Mesenchymal stem cell (in vitro differentiated cells and primary cell): ENCODE data around the gene SPATA46.

Source experiments
- DNase-seq: peaks from one replicate; pipeline ENCODE4 v3.0.0-alpha.2; 2013
- H2AFZ ChIP-seq: one replicate; pipeline ENCODE4 v1.6.1; 2013; ENCODE audit warnings: low read depth, mild to moderate bottlenecking, control low read depth, inconsistent platforms, low read length, moderate library complexity
- H2AK5ac ChIP-seq: 2 replicates; pipeline ENCODE4 v1.6.1; 2013; ENCODE audit warnings: low read length, moderate library complexity, mild to moderate bottlenecking, inconsistent platforms; ENCODE audit not compliant: severe bottlenecking
- H2BK120ac ChIP-seq: one replicate; pipeline ENCODE4 v1.6.1; 2013; ENCODE audit warnings: low read depth, mild to moderate bottlenecking, inconsistent platforms, low read length, moderate library complexity
- H2BK12ac ChIP-seq, 2 experiments: one replicate each; pipeline ENCODE4 v1.6.1; 2013; ENCODE audit warnings: inconsistent platforms in 2 of 2, low read length in 2 of 2, mild to moderate bottlenecking in 2 of 2, moderate library complexity in 2 of 2, control low read depth in 1 of 2
- H2BK15ac ChIP-seq: one replicate; pipeline ENCODE4 v1.6.1; 2013; ENCODE audit warnings: mild to moderate bottlenecking, low read depth, inconsistent platforms; ENCODE audit not compliant: poor library complexity, severe bottlenecking
- H2BK5ac ChIP-seq: 2 replicates; pipeline ENCODE4 v1.6.1; 2013; ENCODE audit warnings: low read depth, mild to moderate bottlenecking, low read length, control low read depth, inconsistent platforms; ENCODE audit not compliant: poor library complexity, severe bottlenecking
- H3K14ac ChIP-seq, 2 experiments: one replicate each; pipeline ENCODE4 v1.6.1; 2013; ENCODE audit warnings: inconsistent platforms in 2 of 2, low read length in 2 of 2, control low read depth in 1 of 2, mild to moderate bottlenecking in 1 of 2, moderate library complexity in 1 of 2
- H3K18ac ChIP-seq, 2 experiments: one replicate each; pipeline ENCODE4 v1.6.1; 2013; ENCODE audit warnings: inconsistent platforms in 2 of 2, low read length in 2 of 2, control low read depth in 1 of 2, low read depth in 1 of 2, mild to moderate bottlenecking in 1 of 2
- H3K23ac ChIP-seq, 2 experiments: one replicate each; pipeline ENCODE4 v1.6.1; 2013; ENCODE audit warnings: inconsistent platforms in 2 of 2, low read length in 2 of 2, mild to moderate bottlenecking in 2 of 2, moderate library complexity in 2 of 2, control low read depth in 1 of 2
- H3K27ac ChIP-seq: 2 replicates; pipeline ENCODE4 v1.5.1; 2013; ENCODE audit warnings: mild to moderate bottlenecking, moderate library complexity, low read length, control low read depth, inconsistent platforms; ENCODE audit not compliant: poor library complexity, severe bottlenecking
- H3K27me3 ChIP-seq, 2 experiments: 2 replicates each; pipeline versions ENCODE4 v1.6.1 to v1.7.0; 2013; ENCODE audit warnings: low read length in 2 of 2, mild to moderate bottlenecking in 2 of 2, moderate library complexity in 2 of 2, control low read depth in 1 of 2, inconsistent platforms in 1 of 2; ENCODE audit not compliant: control insufficient read depth in 1 of 2, insufficient read depth in 1 of 2
- H3K36me3 ChIP-seq, 2 experiments: 2 replicates each; pipeline versions ENCODE4 v1.6.1 to v1.7.0; 2013; ENCODE audit warnings: low read length in 2 of 2, control low read depth in 1 of 2, inconsistent platforms in 1 of 2, low read depth in 1 of 2, mild to moderate bottlenecking in 1 of 2; ENCODE audit not compliant: insufficient read depth in 2 of 2, control insufficient read depth in 1 of 2
- H3K4ac ChIP-seq, 2 experiments: one replicate each; pipeline ENCODE4 v1.6.1; 2013; ENCODE audit warnings: inconsistent platforms in 2 of 2, low read length in 2 of 2, mild to moderate bottlenecking in 2 of 2, moderate library complexity in 2 of 2, control low read depth in 1 of 2, low read depth in 1 of 2
- H3K4me1 ChIP-seq: 2 replicates; pipeline ENCODE4 v1.6.1; 2013; ENCODE audit warnings: low read depth, low read length, control low read depth; ENCODE audit not compliant: control insufficient read depth, insufficient read depth
- H3K4me2 ChIP-seq: 2 replicates; pipeline ENCODE4 v1.6.1; 2013; ENCODE audit warnings: low read length, mild to moderate bottlenecking, inconsistent platforms; ENCODE audit not compliant: poor library complexity, severe bottlenecking
- H3K4me3 ChIP-seq, 2 experiments: 2 replicates each; pipeline versions ENCODE4 v1.5.1 to v1.7.0; 2013; ENCODE audit warnings: low read length in 2 of 2, mild to moderate bottlenecking in 2 of 2, control low read depth in 1 of 2, low read depth in 1 of 2; ENCODE audit not compliant: insufficient read depth in 1 of 2
- H3K79me1 ChIP-seq: replicated peaks from 2 replicates; pipeline ENCODE4 v1.6.1; 2013; ENCODE audit warnings: mild to moderate bottlenecking, control low read depth, low read length, inconsistent platforms; ENCODE audit not compliant: poor library complexity, severe bottlenecking
- H3K9ac ChIP-seq: 2 replicates; pipeline ENCODE4 v1.7.0; 2013; ENCODE audit warnings: mild to moderate bottlenecking, low read length, moderate library complexity
- H3K9me3 ChIP-seq: 2 replicates; pipeline ENCODE4 v1.7.0; 2013; ENCODE audit warnings: mild to moderate bottlenecking, low read length; ENCODE audit not compliant: control insufficient read depth
- H4K8ac ChIP-seq: one replicate; pipeline ENCODE4 v1.6.1; 2013; ENCODE audit warnings: inconsistent platforms, mild to moderate bottlenecking, low read length, moderate library complexity
- H4K91ac ChIP-seq: one replicate; pipeline ENCODE4 v1.6.1; 2013; ENCODE audit warnings: mild to moderate bottlenecking, low read length, inconsistent platforms
- WGBS: methylation state at CpG from one replicate; pipeline ENCODE4 v1.1.7; 2013; ENCODE audit warnings: mixed read lengths; 5-methylcytosine and 5-hydroxymethylcytosine counted together

The SPATA46 gene

DNA sequence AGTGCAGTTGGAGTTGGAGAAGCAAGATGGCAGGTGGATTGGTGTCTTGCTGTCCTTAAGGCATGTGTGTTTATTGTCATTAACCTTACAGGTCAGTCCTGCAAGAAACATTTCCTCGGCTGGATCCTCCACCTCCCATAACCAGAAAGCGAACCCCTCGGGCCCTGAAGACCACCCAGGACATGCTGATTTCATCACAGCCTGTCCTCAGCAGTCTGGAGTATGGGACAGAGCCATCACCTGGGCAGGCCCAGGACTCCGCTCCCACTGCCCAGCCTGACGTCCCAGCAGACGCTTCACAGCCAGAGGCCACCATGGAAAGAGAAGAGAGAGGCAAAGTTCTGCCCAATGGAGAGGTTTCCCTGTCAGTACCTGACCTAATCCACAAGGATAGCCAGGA, 6.4 kb upstream of the SPATA46 start:
- no peak overlapping the region for H2AFZ ChIP-seq
- H3K18ac ChIP-seq = no peak overlapping the region
- H3K9ac ChIP-seq = no peak overlapping the region
- H3K27me3 ChIP-seq = peaks cover 0 to 18% of the 10 kb centered on the region in 2 experiments
- no peak overlapping the region for H3K27ac ChIP-seq
- peaks cover 4% of the 10 kb centered on the region for H3K4me1 ChIP-seq
- no peak overlapping the region for H3K23ac ChIP-seq
- no peak overlapping the region for H3K4ac ChIP-seq
- H3K4me3 ChIP-seq = no peak overlapping the region
- no peak overlapping the region for H3K4me2 ChIP-seq
- no peak overlapping the region for H2BK120ac ChIP-seq
- no peak overlapping the region for H3K14ac ChIP-seq
- WGBS = 88% methylated on average over 6 of the region's 6 CpGs
- no peak for DNase-seq
- no peaks in the 10 kb centered on the region for H3K9me3 ChIP-seq
- no peak overlapping the region for H4K8ac ChIP-seq
- H2BK15ac ChIP-seq = no peak overlapping the region
- no peak overlapping the region for H2BK12ac ChIP-seq
- no peaks in the 10 kb centered on the region for H3K79me1 ChIP-seq
- no peak overlapping the region for H2AK5ac ChIP-seq
- H3K36me3 ChIP-seq = peaks cover 0 to 4% of the 10 kb centered on the region in 2 experiments
- H4K91ac ChIP-seq = no peak overlapping the region
- H2BK5ac ChIP-seq = no peak overlapping the region

DNA sequence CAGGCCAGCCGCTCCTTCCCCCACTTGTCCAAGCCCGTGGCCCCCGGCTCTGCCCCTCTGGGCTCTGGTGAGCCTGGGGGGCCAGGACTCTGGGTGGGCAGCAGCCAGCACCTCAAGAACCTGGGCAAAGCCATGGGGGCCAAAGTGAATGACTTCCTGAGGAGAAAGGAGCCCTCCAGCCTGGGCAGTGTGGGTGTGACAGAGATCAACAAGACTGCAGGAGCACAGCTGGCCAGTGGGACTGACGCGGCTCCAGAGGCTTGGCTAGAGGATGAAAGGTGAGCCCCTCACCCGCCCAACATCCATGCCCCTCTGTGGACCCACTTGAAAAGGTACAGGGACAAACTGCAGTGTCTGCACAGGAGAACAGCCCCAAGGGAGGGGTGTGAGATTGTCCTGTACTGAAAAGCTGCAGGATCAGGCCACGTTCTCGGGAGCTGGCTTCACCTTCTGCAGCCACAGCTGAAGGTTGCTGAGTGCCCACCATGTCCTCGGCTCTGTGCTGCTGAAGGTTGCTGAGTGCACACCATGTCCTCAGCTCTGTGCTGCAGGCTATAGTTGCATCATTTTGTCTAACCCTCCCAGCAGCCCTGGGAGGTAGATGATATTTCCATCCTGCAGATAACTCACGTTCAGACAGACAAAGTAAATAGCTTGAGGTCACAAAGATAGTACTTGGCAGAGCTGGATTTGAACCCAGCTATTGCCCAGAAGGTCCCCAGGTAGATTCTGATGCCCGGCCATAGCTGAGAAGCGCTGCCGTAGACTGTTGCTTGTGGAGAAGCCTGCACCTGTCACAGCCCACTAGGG, 5.5 kb upstream of the SPATA46 start:
- Histone ChIP-seq H3K4me1 (peaks cover 4% of the 10 kb centered on the region), H3K27ac (no peak overlapping the region), H3K79me1 (no peaks in the 10 kb centered on the region), H2BK120ac (no peak overlapping the region), H3K27me3 (peaks cover 0 to 12% of the 10 kb centered on the region in 2 experiments), H3K4me3 (no peak overlapping the region), H3K36me3 (peaks cover 0 to 4% of the 10 kb centered on the region in 2 experiments), H2AK5ac (no peak overlapping the region), H3K9me3 (no peaks in the 10 kb centered on the region), H3K18ac (peak overlapping the region in 1 of 2 experiments; percentile 11), H2BK12ac (no peak overlapping the region), H4K8ac (no peak overlapping the region), H3K4ac (no peak overlapping the region), H2BK15ac (no peak overlapping the region), H4K91ac (no peak overlapping the region), H2AFZ (no peak overlapping the region), H3K23ac (no peak overlapping the region), H2BK5ac (no peak overlapping the region), H3K4me2 (no peak overlapping the region), H3K9ac (no peak overlapping the region), H3K14ac (no peak overlapping the region)
- no peak for DNase-seq
- 97% methylated on average over 13 of the region's 13 CpGs for WGBS

DNA sequence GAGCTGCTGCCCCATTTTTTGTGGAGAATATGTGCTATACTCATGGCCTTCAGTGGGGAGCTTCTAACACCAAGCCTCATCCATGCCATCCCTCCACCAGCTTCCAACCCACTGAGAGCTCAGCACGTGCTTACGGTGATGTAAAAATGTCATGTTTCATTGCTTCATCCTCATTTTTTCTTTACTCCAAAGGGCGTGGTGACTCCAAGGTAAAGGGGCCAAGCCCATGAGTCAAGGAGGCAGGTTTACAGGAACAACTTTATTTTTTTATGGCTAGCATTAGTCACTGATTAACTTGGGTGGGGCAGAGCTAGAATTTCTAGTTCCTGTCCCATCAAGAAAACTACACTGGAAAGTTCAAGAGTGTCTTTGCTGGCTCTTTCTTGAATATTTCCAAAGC, 4.7 kb upstream of the SPATA46 start, which contains the start of gene C1orf226:
TSS of gene C1orf226 (plus strand) at position 346 of the 400 bp plus-strand sequence. CDS start 174 bp downstream, outside the sequence.
- Histone ChIP-seq H3K18ac (peak within 1 kb of the TSS in 1 of 2 experiments; percentile 11), H3K4ac (no peak within 1 kb of the TSS), H2BK15ac (no peak within 1 kb of the TSS), H4K8ac (no peak within 1 kb of the TSS), H2AK5ac (no peak within 1 kb of the TSS), H3K79me1 (no peaks in the 10 kb centered on the region), H3K27me3 (peaks cover 0 to 8% of the 10 kb centered on the region in 2 experiments), H3K4me2 (no peak within 1 kb of the TSS), H2BK5ac (no peak within 1 kb of the TSS), H3K14ac (no peak within 1 kb of the TSS), H3K4me1 (peaks cover 4% of the 10 kb centered on the region), H2BK120ac (no peak within 1 kb of the TSS), H3K9ac (no peak within 1 kb of the TSS), H3K23ac (no peak within 1 kb of the TSS), H3K9me3 (no peaks in the 10 kb centered on the region), H3K36me3 (peaks cover 0 to 4% of the 10 kb centered on the region in 2 experiments), H2BK12ac (no peak within 1 kb of the TSS), H2AFZ (no peak within 1 kb of the TSS), H3K4me3 (no peak within 1 kb of the TSS), H3K27ac (no peak within 1 kb of the TSS), H4K91ac (no peak within 1 kb of the TSS)
- DNase-seq = no peak
- WGBS = 95% methylated on average over 3 of the region's 3 CpGs

DNA sequence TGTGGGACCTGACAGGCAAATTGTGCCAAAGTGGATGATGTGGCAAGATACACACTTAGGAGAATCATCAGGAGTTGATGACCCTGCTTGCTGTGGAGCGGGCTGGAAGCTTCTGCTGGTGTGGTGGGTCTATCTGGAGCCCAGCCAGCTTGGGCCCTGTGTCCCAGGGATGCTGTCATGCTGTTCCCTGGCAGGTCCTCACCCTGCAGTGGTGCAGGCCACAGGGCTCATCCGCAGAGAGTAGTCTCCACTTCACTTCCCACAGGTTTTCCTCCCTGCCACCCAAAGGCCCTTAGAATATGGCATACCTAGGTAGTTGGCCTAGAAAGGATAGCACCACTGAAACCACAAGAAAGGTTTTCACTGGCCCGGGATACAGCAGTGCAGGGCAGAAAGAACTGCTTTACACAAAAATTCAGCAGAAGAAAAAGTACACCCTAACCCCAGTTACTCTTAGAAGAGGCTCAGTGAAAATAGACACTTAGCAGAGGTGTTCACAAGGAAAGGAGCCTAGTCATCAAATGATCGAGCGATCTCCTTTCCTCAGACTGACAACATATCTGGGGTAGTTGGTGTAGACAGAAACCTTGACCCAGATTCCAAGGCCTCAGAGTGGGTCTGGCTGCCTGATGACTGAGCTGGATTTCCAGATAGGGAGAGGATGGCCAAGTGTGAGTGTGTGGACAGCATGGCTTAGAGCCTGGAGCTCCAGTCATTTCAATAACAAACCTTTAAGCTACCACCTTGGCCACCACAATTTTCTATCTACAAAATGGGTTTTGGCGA, 3.6 kb upstream of the SPATA46 start:
- Histone ChIP-seq H2AK5ac (no peak overlapping the region), H2AFZ (no peak overlapping the region), H3K79me1 (no peaks in the 10 kb centered on the region), H3K4me1 (peaks cover 4% of the 10 kb centered on the region), H3K18ac (no peak overlapping the region), H3K9me3 (no peaks in the 10 kb centered on the region), H3K27me3 (peaks cover 0 to 8% of the 10 kb centered on the region in 2 experiments), H3K4me3 (no peak overlapping the region), H3K4me2 (no peak overlapping the region), H4K8ac (no peak overlapping the region), H3K23ac (no peak overlapping the region), H2BK5ac (no peak overlapping the region), H2BK120ac (no peak overlapping the region), H3K14ac (no peak overlapping the region), H3K9ac (no peak overlapping the region), H3K27ac (no peak overlapping the region), H3K4ac (no peak overlapping the region), H3K36me3 (peaks cover 0 to 4% of the 10 kb centered on the region in 2 experiments), H4K91ac (no peak overlapping the region), H2BK15ac (no peak overlapping the region), H2BK12ac (no peak overlapping the region)
- no peak for DNase-seq
- WGBS = 96% methylated on average over 6 of the region's 6 CpGs
